Endothelial cell of umbilical vein (primary cell): ENCODE measurements around the gene RLF. TPM values are rescaled to one million over a fixed set of nuclear protein-coding genes. Genes with fewer than 3 reads are reported as not detected.

Experiments
- BruUV-seq: library from RNA; stranded (reverse); fragments of 400-500 nt; replicated peaks from 2 replicates; lab custom pipeline; 2021; lab: Mats Ljungman, UMichigan
- CTCF ChIA-PET: fragments of 300-600, 350-600 bp; sonication (Branson Sonifier 250); formaldehyde crosslinking; loops from one replicate; lab custom pipeline; 2021; ENCODE audit warnings: antibody characterized with exemption, inconsistent platforms; lab: Charles Lee
- POLR2A ChIA-PET: fragments of 300-600, 350-600 bp; sonication (Branson Sonifier 250); formaldehyde crosslinking; loops from one replicate; lab custom pipeline; 2021; ENCODE audit warnings: antibody characterized with exemption, inconsistent platforms; lab: Charles Lee
- DNase-seq: peaks from one replicate; pipeline ENCODE4 v3.0.0-alpha.2; 2011; ENCODE audit warnings: low read depth, low spot score
- FAIRE-seq: peaks from 2 replicates; lab custom pipeline; 2011; peaks lifted over from hg19 to GRCh38; lab: Jason Lieb, UNC
- H2AFZ ChIP-seq: 2 replicates; pipeline ENCODE4 v1.6.0; 2012; ENCODE audit warnings: low read depth, low read length, control low read depth, inconsistent platforms
- H3K27ac ChIP-seq: 2 replicates; pipeline ENCODE4 v1.5.1; 2011; ENCODE audit warnings: low read depth, mild to moderate bottlenecking, control low read depth, low read length, moderate library complexity; ENCODE audit not compliant: insufficient read depth
- H3K27me3 ChIP-seq, 2 experiments: 2 replicates each; pipeline versions ENCODE4 v1.6.0 to v1.6.1; 2011; ENCODE audit warnings: low read length in 2 of 2, mixed read lengths in 1 of 2; ENCODE audit not compliant: control insufficient read depth in 2 of 2, insufficient read depth in 2 of 2
- H3K36me3 ChIP-seq, 2 experiments: 2 replicates in 1 of 2; 3 replicates in 1 of 2; pipeline ENCODE4 v1.5.1; 2011; ENCODE audit warnings: low read length in 2 of 2, mild to moderate bottlenecking in 1 of 2, moderate library complexity in 1 of 2; ENCODE audit not compliant: control insufficient read depth in 2 of 2, insufficient read depth in 2 of 2; ENCODE audit errors: extremely low read depth in 1 of 2
- H3K4me1 ChIP-seq: 3 replicates; pipeline ENCODE4 v1.5.1; 2011; ENCODE audit warnings: mild to moderate bottlenecking, low read length; ENCODE audit not compliant: control insufficient read depth, insufficient read depth; ENCODE audit errors: extremely low read depth
- H3K4me2 ChIP-seq: 2 replicates; pipeline ENCODE4 v1.6.1; 2011; ENCODE audit warnings: low read length, control low read depth, mixed read lengths; ENCODE audit not compliant: insufficient read depth
- H3K4me3 ChIP-seq, 3 experiments: fragments of 200-600 bp in 1 of 3; sonication (generic), shearing (Covaris generic) in 1 of 3; replicated peaks in 1 of 3; 2 replicates each; pipeline ENCODE4 v1.5.1; 2011 to 2016; ENCODE audit warnings: control low read depth in 3 of 3, low read length in 3 of 3, mild to moderate bottlenecking in 2 of 3, inconsistent platforms in 1 of 3, low read depth in 1 of 3, moderate library complexity in 1 of 3; ENCODE audit not compliant: insufficient read depth in 1 of 3
- H3K79me2 ChIP-seq: 2 replicates; pipeline ENCODE4 v1.6.0; 2012; ENCODE audit warnings: low read length, inconsistent platforms; ENCODE audit not compliant: control insufficient read depth, insufficient read depth
- H3K9ac ChIP-seq: replicated peaks from 2 replicates; pipeline ENCODE3; 2011; ENCODE audit warnings: low read length, control low read depth; ENCODE audit not compliant: insufficient read depth; ENCODE audit errors: extremely low read depth
- H3K9me1 ChIP-seq: replicated peaks from 3 replicates; pipeline ENCODE4 v1.6.0; 2011; ENCODE audit warnings: mild to moderate bottlenecking, low read length; ENCODE audit not compliant: control insufficient read depth, insufficient read depth; ENCODE audit errors: extremely low read depth
- H3K9me3 ChIP-seq: replicated peaks from 2 replicates; pipeline ENCODE4 v1.5.1; 2012; ENCODE audit warnings: low read length, inconsistent platforms; ENCODE audit not compliant: control insufficient read depth, insufficient read depth
- H4K20me1 ChIP-seq: replicated peaks from 2 replicates; pipeline ENCODE3; 2011; ENCODE audit warnings: mild to moderate bottlenecking, low read length; ENCODE audit not compliant: control insufficient read depth, insufficient read depth; ENCODE audit errors: extremely low read depth
- EZH2 ChIP-seq: IDR thresholded peaks from 2 replicates; pipeline ENCODE4 v1.6.1; 2012; ENCODE audit warnings: borderline replicate concordance, low read depth, mild to moderate bottlenecking, moderate library complexity, low read length, inconsistent platforms; ENCODE audit not compliant: severe bottlenecking
- FOS ChIP-seq: IDR thresholded peaks from 2 replicates; pipeline ENCODE4 v1.6.1; 2011; ENCODE audit warnings: mild to moderate bottlenecking, low read length, moderate library complexity, borderline replicate concordance; ENCODE audit not compliant: insufficient read depth
- GATA2 ChIP-seq: IDR thresholded peaks from 2 replicates; pipeline ENCODE4 v1.7.0; 2011; ENCODE audit warnings: low read depth, mild to moderate bottlenecking, moderate library complexity, mixed read lengths, low read length; ENCODE audit not compliant: insufficient read length, insufficient read depth
- JUN ChIP-seq: IDR thresholded peaks from 2 replicates; pipeline ENCODE4 v1.6.1; 2011; ENCODE audit warnings: borderline replicate concordance, low read depth; ENCODE audit not compliant: insufficient read length, insufficient read depth
- MYC ChIP-seq: IDR thresholded peaks from one replicate; pipeline ENCODE4 v1.6.1; 2011; ENCODE audit warnings: mild to moderate bottlenecking, low read depth, low read length
- POLR2A ChIP-seq: IDR thresholded peaks from 2 replicates; pipeline ENCODE4 v1.6.1; 2012; ENCODE audit warnings: low read depth, mild to moderate bottlenecking, control low read depth, low read length
- POLR2AphosphoS5 ChIP-seq: IDR thresholded peaks from 2 replicates; pipeline ENCODE4 v1.6.1; 2012; ENCODE audit warnings: low read depth, mild to moderate bottlenecking, control low read depth, low read length, moderate library complexity; ENCODE audit not compliant: insufficient read depth
- dilution Hi-C: fragments of 300-500 bp; cut with MboI; formaldehyde crosslinking; loops from one replicate; pipeline ENCODE4 v1.15.0; 2019; ENCODE audit warnings: low sequenced_read_pairs; ENCODE audit not compliant: extremely low pct_ligation_motif_present
- intact Hi-C: fragments of 100-400 bp; cut with micrococcal nuclease; formaldehyde crosslinking; loops from one replicate; pipeline ENCODE4 v1.10.0; 2022
- polyA plus RNA-seq, 4 experiments: library from polyadenylated mRNA; depleted of rRNA in 3 of 4; stranded (reverse) in 3 of 4; unstranded in 1 of 4; fragments of >200 nt; gene quantifications; 2 replicates each; pipeline versions ENCODE4 v1.2.1 to v1.2.3, GENCODE V29; 2011 to 2012; ENCODE audit warnings: missing spikeins in 1 of 4
- total RNA-seq: library from RNA; stranded (reverse); gene quantifications from 2 replicates; pipeline ENCODE4 v1.2.3, GENCODE V29; 2021
- TF ChIP-seq, protein P1 (sequence below): IDR thresholded peaks from 2 replicates; pipeline ENCODE4 v1.6.1; 2011; ENCODE audit not compliant: insufficient read depth, insufficient read length
- TF ChIP-seq, protein P2 (sequence below), 2 donors: IDR thresholded peaks; 1 replicate in 1 of 2; 2 replicates in 1 of 2; pipeline ENCODE4 v1.5.1; 2011; ENCODE audit warnings: low read length in 2 of 2, mild to moderate bottlenecking in 2 of 2, moderate library complexity in 2 of 2, control low read depth in 1 of 2, inconsistent platforms in 1 of 2, low read depth in 1 of 2; ENCODE audit not compliant: insufficient read depth in 1 of 2; ENCODE audit errors: extremely low read depth in 1 of 2

Gene RLF
- total and polyA plus RNA-seq, 2 donors (not counting 3 experiments of a cell fraction or from before 2014, with no cell fraction given) = 2.7 to 9.4 TPM

DNA sequence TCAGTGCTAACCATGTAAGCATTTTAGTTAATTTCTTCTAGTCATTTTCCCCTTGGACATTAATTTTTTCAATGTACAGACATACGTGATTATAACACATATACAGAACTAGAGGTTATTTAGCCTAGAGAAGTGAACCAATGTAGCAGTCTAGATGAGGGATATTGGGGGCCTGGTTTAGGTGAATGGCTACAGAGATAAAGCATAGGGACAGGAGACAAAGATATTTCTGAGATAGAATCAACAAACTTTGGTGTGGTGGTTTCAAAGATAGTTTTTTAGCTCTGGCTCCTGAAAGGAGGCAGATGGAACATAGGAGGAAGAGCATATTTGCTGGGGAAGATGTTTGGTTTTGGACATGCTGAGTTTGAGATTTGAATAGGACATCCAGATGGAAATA is 23.0 kb downstream of the RLF start:
- no peaks in the 10 kb centered on the region for H3K27me3 ChIP-seq
- H3K4me2 ChIP-seq = no peak overlapping the region
- no peak for DNase-seq
- no peaks in the 10 kb centered on the region for H3K36me3 ChIP-seq
- intact Hi-C loops (no loop called here), dilution Hi-C loops (no loop called here)
- peaks cover 22% of the 10 kb centered on the region for H4K20me1 ChIP-seq
- H3K79me2 ChIP-seq = peaks cover 82% of the 10 kb centered on the region
- no TSS peak for BruUV-seq
- H2AFZ ChIP-seq = no peak overlapping the region
- CTCF ChIA-PET = interaction anchor here (0.8 to 3.4 kb wide), 5 partner anchors 17 to 131 kb away, joined by 3 to 26 read pairs (median 3); no protein-coding TSS in a partner anchor
- FAIRE-seq = no peak
- H3K9ac ChIP-seq = no peak overlapping the region
- peaks cover 4% of the 10 kb centered on the region for H3K4me1 ChIP-seq
- TF ChIP-seq MYC (no peak), GATA2 (no peak), POLR2A (no peak), FOS (no peak), POLR2AphosphoS5 (no peak)
- TF ChIP-seq, protein P1, sequence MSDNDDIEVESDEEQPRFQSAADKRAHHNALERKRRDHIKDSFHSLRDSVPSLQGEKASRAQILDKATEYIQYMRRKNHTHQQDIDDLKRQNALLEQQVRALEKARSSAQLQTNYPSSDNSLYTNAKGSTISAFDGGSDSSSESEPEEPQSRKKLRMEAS = no peak
- no peaks in the 10 kb centered on the region for H3K9me3 ChIP-seq
- no peak overlapping the region for H3K4me3 ChIP-seq
- no peak overlapping the region for H3K27ac ChIP-seq
- no peaks in the 10 kb centered on the region for H3K9me1 ChIP-seq
- POLR2A ChIA-PET = no interaction called here

DNA sequence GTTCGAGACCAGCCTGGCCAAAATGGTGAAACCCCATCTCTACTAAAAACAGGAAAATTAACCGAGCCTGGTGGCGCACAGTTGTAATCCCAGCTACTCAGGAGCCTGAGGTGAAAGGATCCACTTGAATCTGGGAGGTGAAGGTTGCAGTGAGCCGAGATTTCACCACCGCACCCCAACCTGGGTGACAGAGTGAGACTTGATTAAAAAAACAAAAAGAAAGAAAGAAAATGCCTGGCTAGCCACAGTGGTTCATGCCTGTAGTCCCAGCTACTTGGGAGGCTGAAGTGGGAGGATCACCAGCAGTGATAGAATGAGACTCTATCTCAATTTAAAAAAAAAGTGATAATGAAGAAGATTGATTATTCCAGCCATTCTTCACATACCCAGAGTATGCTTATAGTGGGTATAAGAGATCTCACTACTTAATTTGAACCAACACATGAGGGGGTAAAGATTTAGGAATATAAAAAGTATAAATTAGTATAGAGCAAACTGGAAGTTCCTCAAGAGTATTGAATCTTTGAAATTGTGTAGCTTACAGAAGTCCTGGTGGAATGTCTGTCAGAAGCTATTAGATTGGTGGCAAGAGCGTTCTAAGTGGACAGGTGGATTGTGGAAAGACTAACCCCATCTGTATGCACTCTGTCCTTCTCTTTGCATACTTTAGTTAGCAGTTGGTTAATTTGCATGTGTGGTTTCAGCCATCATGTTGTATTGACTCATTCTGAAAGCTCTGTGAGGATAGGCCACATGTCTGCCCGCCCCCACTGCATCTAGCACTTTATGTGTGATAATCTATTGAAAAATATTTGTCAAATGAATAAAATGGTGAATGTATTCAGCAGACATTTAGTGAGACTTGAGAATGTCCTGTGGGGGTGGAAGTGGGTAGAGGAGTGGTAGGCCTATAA is 25.0 kb downstream of the RLF start:
- TF ChIP-seq, protein P1 = no peak
- TF ChIP-seq GATA2 (no peak), FOS (no peak), JUN (no peak), POLR2A (no peak), MYC (no peak), POLR2AphosphoS5 (no peak), EZH2 (no peak)
- TF ChIP-seq, protein P2, sequence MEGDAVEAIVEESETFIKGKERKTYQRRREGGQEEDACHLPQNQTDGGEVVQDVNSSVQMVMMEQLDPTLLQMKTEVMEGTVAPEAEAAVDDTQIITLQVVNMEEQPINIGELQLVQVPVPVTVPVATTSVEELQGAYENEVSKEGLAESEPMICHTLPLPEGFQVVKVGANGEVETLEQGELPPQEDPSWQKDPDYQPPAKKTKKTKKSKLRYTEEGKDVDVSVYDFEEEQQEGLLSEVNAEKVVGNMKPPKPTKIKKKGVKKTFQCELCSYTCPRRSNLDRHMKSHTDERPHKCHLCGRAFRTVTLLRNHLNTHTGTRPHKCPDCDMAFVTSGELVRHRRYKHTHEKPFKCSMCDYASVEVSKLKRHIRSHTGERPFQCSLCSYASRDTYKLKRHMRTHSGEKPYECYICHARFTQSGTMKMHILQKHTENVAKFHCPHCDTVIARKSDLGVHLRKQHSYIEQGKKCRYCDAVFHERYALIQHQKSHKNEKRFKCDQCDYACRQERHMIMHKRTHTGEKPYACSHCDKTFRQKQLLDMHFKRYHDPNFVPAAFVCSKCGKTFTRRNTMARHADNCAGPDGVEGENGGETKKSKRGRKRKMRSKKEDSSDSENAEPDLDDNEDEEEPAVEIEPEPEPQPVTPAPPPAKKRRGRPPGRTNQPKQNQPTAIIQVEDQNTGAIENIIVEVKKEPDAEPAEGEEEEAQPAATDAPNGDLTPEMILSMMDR (IDR thresholded peaks at IDR 0.05; ENCODE audit: extremely low read depth in 1 of 2, insufficient read depth in 1 of 2, low read depth in 1 of 2, low read length in 2 of 2) = no peak
- dilution Hi-C loops (no loop called here), intact Hi-C loops (no loop called here)
- Histone ChIP-seq H3K79me2 (peaks cover 63% of the 10 kb centered on the region), H3K9me3 (no peaks in the 10 kb centered on the region), H3K9me1 (no peaks in the 10 kb centered on the region), H2AFZ (no peak overlapping the region), H3K4me2 (no peak overlapping the region), H3K4me1 (peaks cover 4% of the 10 kb centered on the region), H3K4me3 (no peak overlapping the region), H3K27ac (no peak overlapping the region), H4K20me1 (peaks cover 18% of the 10 kb centered on the region), H3K36me3 (no peaks in the 10 kb centered on the region), H3K27me3 (no peaks in the 10 kb centered on the region), H3K9ac (no peak overlapping the region)
- no peak for FAIRE-seq
- DNase-seq = no peak
- POLR2A ChIA-PET = no interaction called here
- CTCF ChIA-PET = interaction anchor here (0.6 to 1.6 kb wide), 3 partner anchors 25 to 42 kb away, joined by 4 to 6 read pairs (median 4); no protein-coding TSS in a partner anchor
- BruUV-seq = no TSS peak
